ENCODE results near the gene UBXN10. TPM values are rescaled to one million over a fixed set of nuclear protein-coding genes. Genes with fewer than 3 reads are reported as not detected.

Gene UBXN10
- total RNA-seq, 6 experiments from 2014 or later = not detected

DNA sequence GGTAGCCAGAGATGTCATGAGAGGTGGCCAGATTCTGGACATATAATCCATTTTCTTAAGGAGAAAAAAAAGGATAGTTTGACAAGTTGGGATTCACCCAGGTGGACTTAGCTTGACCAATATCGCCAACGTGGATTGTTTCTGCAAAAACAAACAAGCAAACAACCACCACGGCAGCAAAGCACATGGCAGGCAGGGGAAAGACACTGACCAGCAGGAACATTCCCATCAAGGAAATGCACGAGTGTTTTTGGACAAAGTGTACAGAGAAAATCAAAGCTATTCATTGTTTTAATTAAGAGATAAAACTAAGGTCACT is 9.5 kb downstream of the UBXN10 start:
- Mint-ChIP-seq H3K4me3 (no peak overlapping the region), H3K9me3 (no peaks in the 10 kb centered on the region), H3K27me3 (ENCODE audit: insufficient read depth) (peaks cover 22% of the 10 kb centered on the region), H3K36me3 (ENCODE audit: low read depth) (no peaks in the 10 kb centered on the region), H3K4me1 (ENCODE audit: low read depth) (peaks cover 6% of the 10 kb centered on the region; the same call in 1 of the 2 replicates), H3K27ac (no peak overlapping the region)
- TF ChIP-seq CTCF (IDR thresholded peaks at IDR 0.05) = peak; percentile 49; the same call in 1 of the 2 replicates
- DNase-seq = no peak

DNA sequence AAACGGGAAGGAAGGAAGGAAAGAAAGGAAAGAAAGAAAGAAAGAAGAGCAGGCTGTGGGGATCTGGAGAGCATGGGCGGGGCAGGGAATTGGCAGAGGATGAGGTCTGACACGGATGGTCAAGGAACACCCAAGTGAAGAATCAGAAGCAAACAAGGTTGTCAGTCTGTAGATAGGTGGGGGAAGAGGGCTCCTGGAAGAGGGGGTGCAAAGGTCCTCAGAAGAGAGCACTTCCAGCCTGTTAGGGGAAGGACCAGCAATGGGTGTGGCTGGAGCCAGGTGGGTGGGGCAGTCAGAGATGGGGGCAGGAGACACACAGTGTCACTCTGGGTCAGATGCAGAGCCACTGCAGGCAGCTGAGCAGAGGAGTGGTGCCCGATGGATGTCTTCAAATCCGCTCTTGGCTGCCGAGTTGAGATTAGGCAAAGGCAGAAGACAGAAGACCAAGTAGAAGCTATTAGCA is 11.5 kb downstream of the UBXN10 start:
- no peak for DNase-seq
- no peak overlapping the region for H3K27ac Mint-ChIP-seq
- no peaks in the 10 kb centered on the region for H3K9me3 Mint-ChIP-seq
- peaks cover 4% of the 10 kb centered on the region; the same call in 1 of the 2 replicates for H3K4me1 Mint-ChIP-seq (ENCODE audit: low read depth)
- no peak for TF ChIP-seq CTCF (IDR thresholded peaks at IDR 0.05)
- H3K4me3 Mint-ChIP-seq = no peak overlapping the region
- no peaks in the 10 kb centered on the region for H3K36me3 Mint-ChIP-seq (ENCODE audit: low read depth)
- peaks cover 17% of the 10 kb centered on the region for H3K27me3 Mint-ChIP-seq (ENCODE audit: insufficient read depth)

- DNase-seq = no peak
- Mint-ChIP-seq H3K4me3 (no peak overlapping the region), H3K4me1 (ENCODE audit: low read depth) (no peaks in the 10 kb centered on the region), H3K9me3 (no peaks in the 10 kb centered on the region), H3K27ac (no peak overlapping the region), H3K27me3 (ENCODE audit: insufficient read depth) (peaks cover 10% of the 10 kb centered on the region), H3K36me3 (ENCODE audit: low read depth) (no peaks in the 10 kb centered on the region)
- no peak for TF ChIP-seq CTCF (IDR thresholded peaks at IDR 0.05)
These were observed 12.4 kb downstream of the UBXN10 start for GRCh38 chr1:20198296-20198695.

- no peaks in the 10 kb centered on the region for H3K36me3 Mint-ChIP-seq (ENCODE audit: low read depth)
- no peak for DNase-seq
- H3K9me3 Mint-ChIP-seq = no peaks in the 10 kb centered on the region
- peaks cover 16% of the 10 kb centered on the region for H3K27me3 Mint-ChIP-seq (ENCODE audit: insufficient read depth)
- no peak for TF ChIP-seq CTCF (IDR thresholded peaks at IDR 0.05)
- H3K27ac Mint-ChIP-seq = no peak overlapping the region
- H3K4me3 Mint-ChIP-seq = no peak overlapping the region
- no peaks in the 10 kb centered on the region for H3K4me1 Mint-ChIP-seq (ENCODE audit: low read depth)
These were observed 13.0 kb downstream of the UBXN10 start for GRCh38 chr1:20198918-20199317.

DNA sequence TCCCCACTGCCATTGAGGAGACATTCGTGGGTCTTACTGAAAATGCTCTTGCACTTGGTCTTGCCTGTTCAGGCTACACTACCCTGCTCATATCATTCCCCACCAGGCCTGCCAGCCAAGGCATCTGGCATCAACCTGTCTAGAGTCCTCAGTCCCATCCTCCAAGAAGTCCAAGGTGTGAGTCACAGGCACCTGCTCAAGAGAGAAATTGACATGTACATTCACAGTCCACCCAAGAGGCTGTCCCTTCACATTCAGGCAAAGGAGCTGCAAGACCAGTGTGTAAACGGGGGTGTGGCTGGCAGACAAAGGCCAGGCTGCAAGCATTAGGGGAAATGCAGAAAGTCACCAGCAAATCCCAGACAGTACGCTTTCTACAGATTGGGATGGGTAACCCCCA is 13.5 kb downstream of the UBXN10 start:
- Mint-ChIP-seq H3K9me3 (no peaks in the 10 kb centered on the region), H3K27me3 (ENCODE audit: insufficient read depth) (peaks cover 18% of the 10 kb centered on the region), H3K4me3 (no peak overlapping the region), H3K36me3 (ENCODE audit: low read depth) (no peaks in the 10 kb centered on the region), H3K4me1 (ENCODE audit: low read depth) (no peaks in the 10 kb centered on the region), H3K27ac (no peak overlapping the region)
- no peak for DNase-seq
- no peak for TF ChIP-seq CTCF (IDR thresholded peaks at IDR 0.05)

DNA sequence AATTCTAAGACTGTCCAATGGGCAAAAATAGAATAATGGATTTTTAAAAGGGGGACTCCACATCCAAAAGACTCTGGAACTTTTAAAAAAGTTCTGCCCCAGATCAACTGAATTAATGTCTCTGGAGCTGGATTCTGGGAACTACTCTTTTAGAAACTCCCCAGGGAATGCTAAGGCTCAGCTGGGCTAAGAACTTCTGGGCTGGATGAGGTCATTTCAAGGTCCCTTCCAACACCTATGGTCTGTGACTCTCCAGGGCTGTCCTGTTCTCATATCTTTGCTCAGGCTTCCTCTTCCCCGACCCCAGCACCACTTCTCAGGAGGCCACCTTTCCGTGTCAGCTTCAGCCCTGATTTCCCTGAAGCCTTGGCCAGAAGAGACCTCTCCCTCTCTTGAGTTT is 13.9 kb downstream of the UBXN10 start:
- no peaks in the 10 kb centered on the region for H3K4me1 Mint-ChIP-seq (ENCODE audit: low read depth)
- no peak for TF ChIP-seq CTCF (IDR thresholded peaks at IDR 0.05)
- H3K27ac Mint-ChIP-seq = no peak overlapping the region
- no peaks in the 10 kb centered on the region for H3K36me3 Mint-ChIP-seq (ENCODE audit: low read depth)
- H3K4me3 Mint-ChIP-seq = no peak overlapping the region
- H3K9me3 Mint-ChIP-seq = no peaks in the 10 kb centered on the region
- H3K27me3 Mint-ChIP-seq (ENCODE audit: insufficient read depth) = peaks cover 20% of the 10 kb centered on the region
- no peak for DNase-seq

Data from HFFc6 (cell line).